Keratinocyte (primary cell): ENCODE results near the gene VANGL1. TPM values are rescaled to one million over a fixed set of nuclear protein-coding genes. Genes with fewer than 3 reads are reported as not detected.

Source experiments
- DNase-seq: peaks from one replicate; pipeline ENCODE4 v3.0.0-alpha.2; 2011; ENCODE audit warnings: low read depth, missing footprints, low spot score
- FAIRE-seq: peaks from 2 replicates; lab custom pipeline; 2011; peaks lifted over from hg19 to GRCh38; lab: Jason Lieb, UNC
- H2AFZ ChIP-seq: 2 replicates; pipeline ENCODE4 v1.6.0; 2012; ENCODE audit warnings: low read length, control low read depth, inconsistent platforms; ENCODE audit not compliant: control insufficient read depth
- H3K27ac ChIP-seq: 2 replicates; pipeline ENCODE4 v1.5.1; 2011; ENCODE audit warnings: low read length; ENCODE audit not compliant: control insufficient read depth, insufficient read depth
- H3K27me3 ChIP-seq: 3 replicates; pipeline ENCODE4 v1.6.0; 2011; ENCODE audit warnings: low read length; ENCODE audit not compliant: control insufficient read depth, insufficient read depth; ENCODE audit errors: extremely low read depth
- H3K36me3 ChIP-seq, 2 experiments: 2 replicates in 1 of 2; 3 replicates in 1 of 2; pipeline ENCODE4 v1.5.1; 2011; ENCODE audit warnings: low read length in 2 of 2, mild to moderate bottlenecking in 1 of 2; ENCODE audit not compliant: control insufficient read depth in 2 of 2, insufficient read depth in 2 of 2; ENCODE audit errors: extremely low read depth in 1 of 2
- H3K4me1 ChIP-seq: 3 replicates; pipeline ENCODE4 v1.5.1; 2011; ENCODE audit warnings: low read length; ENCODE audit not compliant: control insufficient read depth, insufficient read depth; ENCODE audit errors: extremely low read depth
- H3K4me2 ChIP-seq: 3 replicates; pipeline ENCODE4 v1.6.0; 2011; ENCODE audit warnings: low read depth, low read length; ENCODE audit not compliant: control insufficient read depth, insufficient read depth; ENCODE audit errors: extremely low read depth
- H3K4me3 ChIP-seq, 3 experiments: fragments of 200-600 bp in 1 of 3; sonication (generic) in 1 of 3; 2 replicates in 2 of 3; 3 replicates in 1 of 3; pipeline ENCODE4 v1.5.1; 2011 to 2016; ENCODE audit warnings: low read length in 3 of 3, mild to moderate bottlenecking in 3 of 3, control low read depth in 2 of 3, inconsistent platforms in 1 of 3, low read depth in 1 of 3, mixed read lengths in 1 of 3, mixed run types in 1 of 3, moderate library complexity in 1 of 3; ENCODE audit not compliant: control insufficient read depth in 2 of 3, insufficient read depth in 2 of 3; ENCODE audit errors: extremely low read depth in 1 of 3
- H3K79me2 ChIP-seq: 2 replicates; pipeline ENCODE4 v1.6.0; 2012; ENCODE audit warnings: low read length; ENCODE audit not compliant: control insufficient read depth, insufficient read depth
- H3K9ac ChIP-seq: 3 replicates; pipeline ENCODE4 v1.6.0; 2011; ENCODE audit warnings: low read length; ENCODE audit not compliant: control insufficient read depth, insufficient read depth; ENCODE audit errors: extremely low read depth
- H3K9me1 ChIP-seq: 3 replicates; pipeline ENCODE4 v1.6.0; 2011; ENCODE audit warnings: low read length; ENCODE audit not compliant: control insufficient read depth, insufficient read depth; ENCODE audit errors: extremely low read depth
- H3K9me3 ChIP-seq: 2 replicates; pipeline ENCODE4 v1.5.1; 2012; ENCODE audit warnings: low read depth, low read length; ENCODE audit not compliant: control insufficient read depth
- H4K20me1 ChIP-seq: 3 replicates; pipeline ENCODE4 v1.6.0; 2011; ENCODE audit warnings: low read length; ENCODE audit not compliant: control insufficient read depth, insufficient read depth; ENCODE audit errors: extremely low read depth
- EZH2 ChIP-seq: IDR thresholded peaks from one replicate; pipeline ENCODE4 v1.6.1; 2012; ENCODE audit warnings: inconsistent platforms, mild to moderate bottlenecking, low read length, moderate library complexity
- dilution Hi-C: fragments of 300-500 bp; cut with MboI; formaldehyde crosslinking; loops from one replicate; pipeline ENCODE4 v1.7.0; 2020; ENCODE audit warnings: low sequenced_read_pairs; ENCODE audit not compliant: extremely low pct_ligation_motif_present
- polyA plus RNA-seq, 5 experiments: library from polyadenylated mRNA; depleted of rRNA in 3 of 5; stranded (reverse) in 3 of 5; stranded (forward) in 1 of 5; unstranded in 1 of 5; fragments of >200 nt; gene quantifications; 1 replicate in 1 of 5; 2 replicates in 3 of 5; 3 replicates in 1 of 5; pipeline versions ENCODE4 v1.2.1 to v1.2.3, GENCODE V29; 2011 to 2012; ENCODE audit warnings: missing spikeins in 2 of 5, low read depth in 1 of 5, low replicate concordance in 1 of 5
- TF ChIP-seq, protein P1 (sequence below), 3 experiments: IDR thresholded peaks in 1 of 3; conservative IDR thresholded peaks in 1 of 3; optimal IDR thresholded peaks in 1 of 3; 2 replicates in 2 of 3; 3 replicates in 1 of 3; pipeline versions ENCODE3 to v1.5.1; 2011; ENCODE audit warnings: low read length in 3 of 3, mild to moderate bottlenecking in 3 of 3, moderate library complexity in 2 of 3, control low read depth in 1 of 3, inconsistent platforms in 1 of 3; ENCODE audit not compliant: insufficient read depth in 2 of 3; ENCODE audit errors: extremely low read depth in 1 of 3

Gene VANGL1
- polyA plus RNA-seq, 1 donor (not counting 4 experiments of a cell fraction or from before 2014, with no cell fraction given) = 22.4 TPM

DNA sequence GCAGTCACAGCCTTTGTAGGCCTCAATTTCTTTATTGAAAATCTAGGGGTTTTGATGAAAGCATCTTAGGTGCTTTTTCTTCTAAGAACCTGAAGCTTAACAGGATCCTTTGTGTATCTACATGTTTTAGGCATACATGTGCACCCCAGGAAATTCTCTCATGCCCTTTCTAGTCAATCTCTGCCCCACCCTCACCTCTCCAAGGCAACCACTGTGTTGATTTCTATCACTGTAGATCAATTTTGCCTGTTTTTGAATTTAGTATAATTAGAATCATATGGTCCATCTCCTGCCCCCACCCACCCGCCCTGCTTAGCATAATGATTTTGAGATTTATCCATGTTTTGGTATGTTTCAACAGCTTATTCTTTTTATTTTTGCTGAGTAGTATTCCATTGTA is 19.4 kb downstream of the VANGL1 start:
- Histone ChIP-seq H3K4me3 (no peak overlapping the region), H3K79me2 (peaks cover 32% of the 10 kb centered on the region)
- FAIRE-seq = no peak

DNA sequence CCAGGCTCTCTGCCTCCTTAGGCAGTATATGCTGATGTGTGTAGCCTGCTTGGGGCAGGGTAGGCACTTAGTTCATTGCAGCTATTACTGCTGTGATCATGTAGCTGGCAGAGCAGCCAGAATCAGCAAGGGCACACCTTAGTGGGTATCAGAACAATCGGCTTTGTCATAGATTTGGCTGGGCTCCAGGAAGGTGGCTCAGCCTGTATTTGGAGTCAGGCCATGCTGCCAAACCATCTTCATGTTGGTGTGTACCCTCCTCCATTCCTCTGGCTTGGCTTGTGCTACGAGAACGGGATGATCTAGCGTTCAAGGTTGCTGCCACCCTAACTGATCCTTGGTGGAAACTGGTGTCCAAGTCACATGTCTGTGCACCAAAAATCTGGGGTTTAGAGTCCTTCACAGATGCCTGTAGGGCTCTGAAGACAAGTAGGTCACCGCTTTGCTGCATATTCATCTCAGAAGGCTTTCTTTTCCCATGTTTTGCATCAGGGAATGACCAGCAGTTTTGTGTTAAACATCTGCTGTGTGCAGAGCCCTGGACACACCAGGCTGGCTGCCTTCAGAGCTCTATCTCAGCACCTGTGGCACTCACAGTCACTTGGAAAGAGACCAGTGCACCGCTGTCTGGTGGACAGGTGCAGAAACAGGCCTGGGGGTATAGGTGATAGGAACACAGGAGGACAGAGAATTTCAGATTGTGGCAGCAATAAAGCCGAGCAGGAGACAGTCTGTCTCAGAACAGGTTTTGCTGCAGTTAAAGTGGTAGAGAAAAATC is 23.7 kb downstream of the VANGL1 start:
- FAIRE-seq (peak; percentile 71), DNase-seq (no peak)
- H3K9me1 ChIP-seq = peaks cover 4% of the 10 kb centered on the region
- H3K27me3 ChIP-seq = no peaks in the 10 kb centered on the region
- no peak overlapping the region for H3K4me2 ChIP-seq
- H3K79me2 ChIP-seq = peaks cover 25% of the 10 kb centered on the region
- H2AFZ ChIP-seq = no peak overlapping the region
- dilution Hi-C loops = no loop called here
- no peak overlapping the region for H3K27ac ChIP-seq
- H4K20me1 ChIP-seq = no peaks in the 10 kb centered on the region
- H3K4me1 ChIP-seq = peaks cover 30% of the 10 kb centered on the region
- H3K9me3 ChIP-seq = peaks cover 10% of the 10 kb centered on the region
- no peak overlapping the region for H3K4me3 ChIP-seq
- no peak overlapping the region for H3K9ac ChIP-seq
- peaks cover 18 to 49% of the 10 kb centered on the region in 2 experiments for H3K36me3 ChIP-seq
- TF ChIP-seq, protein P1, sequence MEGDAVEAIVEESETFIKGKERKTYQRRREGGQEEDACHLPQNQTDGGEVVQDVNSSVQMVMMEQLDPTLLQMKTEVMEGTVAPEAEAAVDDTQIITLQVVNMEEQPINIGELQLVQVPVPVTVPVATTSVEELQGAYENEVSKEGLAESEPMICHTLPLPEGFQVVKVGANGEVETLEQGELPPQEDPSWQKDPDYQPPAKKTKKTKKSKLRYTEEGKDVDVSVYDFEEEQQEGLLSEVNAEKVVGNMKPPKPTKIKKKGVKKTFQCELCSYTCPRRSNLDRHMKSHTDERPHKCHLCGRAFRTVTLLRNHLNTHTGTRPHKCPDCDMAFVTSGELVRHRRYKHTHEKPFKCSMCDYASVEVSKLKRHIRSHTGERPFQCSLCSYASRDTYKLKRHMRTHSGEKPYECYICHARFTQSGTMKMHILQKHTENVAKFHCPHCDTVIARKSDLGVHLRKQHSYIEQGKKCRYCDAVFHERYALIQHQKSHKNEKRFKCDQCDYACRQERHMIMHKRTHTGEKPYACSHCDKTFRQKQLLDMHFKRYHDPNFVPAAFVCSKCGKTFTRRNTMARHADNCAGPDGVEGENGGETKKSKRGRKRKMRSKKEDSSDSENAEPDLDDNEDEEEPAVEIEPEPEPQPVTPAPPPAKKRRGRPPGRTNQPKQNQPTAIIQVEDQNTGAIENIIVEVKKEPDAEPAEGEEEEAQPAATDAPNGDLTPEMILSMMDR (optimal IDR thresholded peaks at IDR 0.05 in 1 of 3, IDR thresholded peaks at IDR 0.05 in 1 of 3, conservative IDR thresholded peaks at IDR 0.05 in 1 of 3; ENCODE audit: extremely low read depth in 1 of 3, insufficient read depth in 2 of 3, low read length in 3 of 3) = no peak
- no peak for TF ChIP-seq EZH2

More for the DNA sequence above, 19.4 kb downstream of the VANGL1 start:
- dilution Hi-C loops = no loop called here
- no peak overlapping the region for H2AFZ ChIP-seq
- H3K9me3 ChIP-seq = peaks cover 1% of the 10 kb centered on the region
- peaks cover 13% of the 10 kb centered on the region for H3K4me1 ChIP-seq
- no peaks in the 10 kb centered on the region for H3K27me3 ChIP-seq
- no peak for DNase-seq
- H3K27ac ChIP-seq = no peak overlapping the region
- H3K9me1 ChIP-seq = no peaks in the 10 kb centered on the region
- peaks cover 28 to 46% of the 10 kb centered on the region in 2 experiments for H3K36me3 ChIP-seq
- H3K9ac ChIP-seq = no peak overlapping the region
- no peaks in the 10 kb centered on the region for H4K20me1 ChIP-seq
- H3K4me2 ChIP-seq = no peak overlapping the region
- TF ChIP-seq EZH2 = no peak
